Mesenchymal stem cell (in vitro differentiated cells and primary cell): Measurements from ENCODE around the gene SLC12A5. TPM values are rescaled to one million over a fixed set of nuclear protein-coding genes. Genes with fewer than 3 reads are reported as not detected.

Source experiments
- DNase-seq: peaks from one replicate; pipeline ENCODE4 v3.0.0-alpha.2; 2013
- H2AFZ ChIP-seq: one replicate; pipeline ENCODE4 v1.6.1; 2013; ENCODE audit warnings: low read depth, mild to moderate bottlenecking, control low read depth, inconsistent platforms, low read length, moderate library complexity
- H2AK5ac ChIP-seq: 2 replicates; pipeline ENCODE4 v1.6.1; 2013; ENCODE audit warnings: low read length, moderate library complexity, mild to moderate bottlenecking, inconsistent platforms; ENCODE audit not compliant: severe bottlenecking
- H2BK120ac ChIP-seq: one replicate; pipeline ENCODE4 v1.6.1; 2013; ENCODE audit warnings: low read depth, mild to moderate bottlenecking, inconsistent platforms, low read length, moderate library complexity
- H2BK12ac ChIP-seq, 2 experiments: one replicate each; pipeline ENCODE4 v1.6.1; 2013; ENCODE audit warnings: inconsistent platforms in 2 of 2, low read length in 2 of 2, mild to moderate bottlenecking in 2 of 2, moderate library complexity in 2 of 2, control low read depth in 1 of 2
- H2BK15ac ChIP-seq: one replicate; pipeline ENCODE4 v1.6.1; 2013; ENCODE audit warnings: mild to moderate bottlenecking, low read depth, inconsistent platforms; ENCODE audit not compliant: poor library complexity, severe bottlenecking
- H2BK5ac ChIP-seq: 2 replicates; pipeline ENCODE4 v1.6.1; 2013; ENCODE audit warnings: low read depth, mild to moderate bottlenecking, low read length, control low read depth, inconsistent platforms; ENCODE audit not compliant: poor library complexity, severe bottlenecking
- H3K14ac ChIP-seq, 2 experiments: one replicate each; pipeline ENCODE4 v1.6.1; 2013; ENCODE audit warnings: inconsistent platforms in 2 of 2, low read length in 2 of 2, control low read depth in 1 of 2, mild to moderate bottlenecking in 1 of 2, moderate library complexity in 1 of 2
- H3K18ac ChIP-seq, 2 experiments: one replicate each; pipeline ENCODE4 v1.6.1; 2013; ENCODE audit warnings: inconsistent platforms in 2 of 2, low read length in 2 of 2, control low read depth in 1 of 2, low read depth in 1 of 2, mild to moderate bottlenecking in 1 of 2
- H3K23ac ChIP-seq, 2 experiments: one replicate each; pipeline ENCODE4 v1.6.1; 2013; ENCODE audit warnings: inconsistent platforms in 2 of 2, low read length in 2 of 2, mild to moderate bottlenecking in 2 of 2, moderate library complexity in 2 of 2, control low read depth in 1 of 2
- H3K27ac ChIP-seq: 2 replicates; pipeline ENCODE4 v1.5.1; 2013; ENCODE audit warnings: mild to moderate bottlenecking, moderate library complexity, low read length, control low read depth, inconsistent platforms; ENCODE audit not compliant: poor library complexity, severe bottlenecking
- H3K27me3 ChIP-seq, 2 experiments: 2 replicates each; pipeline versions ENCODE4 v1.6.1 to v1.7.0; 2013; ENCODE audit warnings: low read length in 2 of 2, mild to moderate bottlenecking in 2 of 2, moderate library complexity in 2 of 2, control low read depth in 1 of 2, inconsistent platforms in 1 of 2; ENCODE audit not compliant: control insufficient read depth in 1 of 2, insufficient read depth in 1 of 2
- H3K36me3 ChIP-seq, 2 experiments: 2 replicates each; pipeline versions ENCODE4 v1.6.1 to v1.7.0; 2013; ENCODE audit warnings: low read length in 2 of 2, control low read depth in 1 of 2, inconsistent platforms in 1 of 2, low read depth in 1 of 2, mild to moderate bottlenecking in 1 of 2; ENCODE audit not compliant: insufficient read depth in 2 of 2, control insufficient read depth in 1 of 2
- H3K4ac ChIP-seq, 2 experiments: one replicate each; pipeline ENCODE4 v1.6.1; 2013; ENCODE audit warnings: inconsistent platforms in 2 of 2, low read length in 2 of 2, mild to moderate bottlenecking in 2 of 2, moderate library complexity in 2 of 2, control low read depth in 1 of 2, low read depth in 1 of 2
- H3K4me1 ChIP-seq: 2 replicates; pipeline ENCODE4 v1.6.1; 2013; ENCODE audit warnings: low read depth, low read length, control low read depth; ENCODE audit not compliant: control insufficient read depth, insufficient read depth
- H3K4me2 ChIP-seq: 2 replicates; pipeline ENCODE4 v1.6.1; 2013; ENCODE audit warnings: low read length, mild to moderate bottlenecking, inconsistent platforms; ENCODE audit not compliant: poor library complexity, severe bottlenecking
- H3K4me3 ChIP-seq, 2 experiments: 2 replicates each; pipeline versions ENCODE4 v1.5.1 to v1.7.0; 2013; ENCODE audit warnings: low read length in 2 of 2, mild to moderate bottlenecking in 2 of 2, control low read depth in 1 of 2, low read depth in 1 of 2; ENCODE audit not compliant: insufficient read depth in 1 of 2
- H3K79me1 ChIP-seq: replicated peaks from 2 replicates; pipeline ENCODE4 v1.6.1; 2013; ENCODE audit warnings: mild to moderate bottlenecking, control low read depth, low read length, inconsistent platforms; ENCODE audit not compliant: poor library complexity, severe bottlenecking
- H3K9ac ChIP-seq: 2 replicates; pipeline ENCODE4 v1.7.0; 2013; ENCODE audit warnings: mild to moderate bottlenecking, low read length, moderate library complexity
- H3K9me3 ChIP-seq: 2 replicates; pipeline ENCODE4 v1.7.0; 2013; ENCODE audit warnings: mild to moderate bottlenecking, low read length; ENCODE audit not compliant: control insufficient read depth
- H4K8ac ChIP-seq: one replicate; pipeline ENCODE4 v1.6.1; 2013; ENCODE audit warnings: inconsistent platforms, mild to moderate bottlenecking, low read length, moderate library complexity
- H4K91ac ChIP-seq: one replicate; pipeline ENCODE4 v1.6.1; 2013; ENCODE audit warnings: mild to moderate bottlenecking, low read length, inconsistent platforms
- WGBS: methylation state at CpG from one replicate; pipeline ENCODE4 v1.1.7; 2013; ENCODE audit warnings: mixed read lengths; 5-methylcytosine and 5-hydroxymethylcytosine counted together
- polyA plus RNA-seq, 2 experiments: library from polyadenylated mRNA; stranded (reverse); fragments of 200-250 nt; gene quantifications; one replicate each; pipeline ENCODE4 v1.2.3, GENCODE V29; 2013

SLC12A5 gene
- 8.0 TPM for polyA plus RNA-seq (2013, experiment 1 of 2)
- 8.4 TPM for polyA plus RNA-seq (2013, experiment 2 of 2)

DNA sequence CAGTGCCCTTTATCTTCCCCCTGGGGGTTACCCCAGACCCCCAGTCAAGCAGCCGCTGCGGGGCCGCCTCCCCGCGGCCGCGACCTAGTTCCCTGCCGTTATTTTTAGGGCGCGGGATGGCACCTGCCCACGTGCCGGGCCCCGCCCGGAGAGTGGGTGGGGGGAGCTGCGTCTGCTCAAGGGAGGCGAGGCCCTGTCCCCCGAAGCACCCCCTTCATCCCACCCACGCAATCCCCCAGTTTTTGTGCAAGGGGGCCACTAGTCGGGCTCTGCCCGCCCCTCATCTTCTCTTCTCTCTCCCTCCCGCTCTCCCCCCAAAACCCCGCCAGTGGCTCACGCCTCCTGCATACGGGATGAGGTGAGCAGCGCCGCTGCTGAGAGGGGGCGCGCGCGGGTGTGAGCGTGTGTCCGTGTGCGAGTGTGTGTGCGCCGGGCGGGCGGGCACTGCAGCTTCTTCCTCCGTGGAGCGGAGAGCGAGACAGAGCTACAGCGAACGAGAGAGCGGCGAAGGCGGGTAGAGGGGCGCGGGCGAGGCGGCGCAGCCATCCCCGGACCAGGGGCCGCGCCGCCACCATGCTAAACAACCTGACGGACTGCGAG is at the start of gene SLC12A5:
Gene SLC12A5, plus strand, starts transcription at position 444 of the 600 bp plus-strand sequence. Its CDS starts 130 bp downstream, at position 574.
- Histone ChIP-seq H3K23ac (no peak within 1 kb of the TSS), H3K79me1 (no peaks in the 10 kb centered on the region), H3K9me3 (no peaks in the 10 kb centered on the region), H2BK12ac (no peak within 1 kb of the TSS), H3K27me3 (peaks cover 94 to 98% of the 10 kb centered on the region in 2 experiments), H3K4me1 (peaks cover 10% of the 10 kb centered on the region), H4K8ac (no peak within 1 kb of the TSS), H3K18ac (no peak within 1 kb of the TSS), H3K14ac (no peak within 1 kb of the TSS), H2BK15ac (no peak within 1 kb of the TSS), H3K4me2 (no peak within 1 kb of the TSS), H2AFZ (no peak within 1 kb of the TSS), H3K4me3 (no peak within 1 kb of the TSS), H2BK5ac (no peak within 1 kb of the TSS), H3K27ac (no peak within 1 kb of the TSS), H2BK120ac (no peak within 1 kb of the TSS), H4K91ac (no peak within 1 kb of the TSS), H2AK5ac (no peak within 1 kb of the TSS), H3K4ac (no peak within 1 kb of the TSS), H3K9ac (no peak within 1 kb of the TSS), H3K36me3 (no peaks in the 10 kb centered on the region)
- 33% methylated on average over 51 of the region's 56 CpGs for WGBS
- DNase-seq: no peak

DNA sequence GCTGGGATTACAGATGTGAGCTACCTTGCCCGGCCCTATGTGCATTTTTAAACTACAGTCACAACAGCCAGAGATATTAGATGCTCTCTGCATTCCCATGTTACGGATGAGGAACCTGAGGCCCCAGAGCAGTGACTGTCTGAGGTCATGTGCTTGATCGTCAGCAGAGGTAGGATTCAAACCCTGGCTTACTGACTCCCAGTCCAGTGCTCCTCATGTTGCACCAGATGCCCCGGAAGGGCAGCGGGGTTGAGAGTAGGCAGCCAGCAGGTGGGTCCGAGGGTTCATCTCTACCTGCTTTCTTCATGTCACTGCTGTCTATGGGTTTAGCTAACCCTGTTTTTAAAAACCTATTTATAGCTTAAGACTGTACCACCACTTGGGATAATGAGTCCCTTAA is 47.8 kb upstream of the SLC12A5 start:
- Histone ChIP-seq H2AFZ (no peak overlapping the region), H3K9ac (no peak overlapping the region), H2BK15ac (no peak overlapping the region), H2AK5ac (no peak overlapping the region), H3K4me2 (no peak overlapping the region), H3K18ac (no peak overlapping the region), H3K4ac (no peak overlapping the region), H3K4me3 (no peak overlapping the region), H3K79me1 (no peaks in the 10 kb centered on the region), H3K23ac (no peak overlapping the region), H2BK120ac (no peak overlapping the region), H3K27me3 (peaks cover 0 to 7% of the 10 kb centered on the region in 2 experiments), H3K27ac (no peak overlapping the region), H3K9me3 (no peaks in the 10 kb centered on the region), H3K4me1 (peaks cover 2% of the 10 kb centered on the region), H3K14ac (no peak overlapping the region), H4K91ac (no peak overlapping the region), H4K8ac (no peak overlapping the region), H2BK5ac (no peak overlapping the region), H3K36me3 (no peaks in the 10 kb centered on the region), H2BK12ac (no peak overlapping the region)
- 92% methylated on average over 6 of the region's 6 CpGs for WGBS
- DNase-seq: no peak

DNA sequence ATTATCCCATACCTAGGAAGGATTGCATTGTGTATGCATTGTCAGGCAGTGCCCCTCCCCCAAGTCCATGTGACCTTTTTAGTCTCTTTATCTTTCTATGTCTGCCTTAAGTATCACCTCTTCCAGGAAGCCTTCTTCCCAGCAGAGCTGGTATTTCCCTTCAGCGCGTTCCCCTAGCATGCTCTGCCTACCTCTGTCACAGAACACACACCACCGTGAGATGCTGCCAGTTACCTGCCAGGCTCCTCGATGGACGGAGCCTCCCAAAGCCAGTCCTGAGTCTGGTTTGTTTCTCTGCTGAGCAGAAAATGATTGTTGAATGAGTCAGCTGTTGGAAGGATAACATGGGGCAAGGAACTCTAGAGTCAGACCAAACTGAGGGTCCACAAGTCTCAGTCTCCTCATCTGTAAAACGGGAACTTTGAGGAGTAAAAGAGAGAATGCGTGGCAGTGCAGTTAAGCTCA is 45.7 kb upstream of the SLC12A5 start:
- Histone ChIP-seq H2AK5ac (no peak overlapping the region), H4K8ac (no peak overlapping the region), H2BK12ac (no peak overlapping the region), H3K4ac (no peak overlapping the region), H2AFZ (no peak overlapping the region), H3K4me3 (no peak overlapping the region), H3K4me2 (no peak overlapping the region), H3K4me1 (peaks cover 2% of the 10 kb centered on the region), H4K91ac (no peak overlapping the region), H2BK5ac (no peak overlapping the region), H3K23ac (no peak overlapping the region), H3K18ac (no peak overlapping the region), H3K27me3 (peaks cover 0 to 13% of the 10 kb centered on the region in 2 experiments), H3K14ac (no peak overlapping the region), H2BK15ac (no peak overlapping the region), H3K27ac (no peak overlapping the region), H2BK120ac (no peak overlapping the region), H3K36me3 (no peaks in the 10 kb centered on the region), H3K9me3 (no peaks in the 10 kb centered on the region), H3K9ac (no peak overlapping the region), H3K79me1 (no peaks in the 10 kb centered on the region)
- no peak for DNase-seq
- WGBS: 67% methylated on average over 7 of the region's 7 CpGs

DNA sequence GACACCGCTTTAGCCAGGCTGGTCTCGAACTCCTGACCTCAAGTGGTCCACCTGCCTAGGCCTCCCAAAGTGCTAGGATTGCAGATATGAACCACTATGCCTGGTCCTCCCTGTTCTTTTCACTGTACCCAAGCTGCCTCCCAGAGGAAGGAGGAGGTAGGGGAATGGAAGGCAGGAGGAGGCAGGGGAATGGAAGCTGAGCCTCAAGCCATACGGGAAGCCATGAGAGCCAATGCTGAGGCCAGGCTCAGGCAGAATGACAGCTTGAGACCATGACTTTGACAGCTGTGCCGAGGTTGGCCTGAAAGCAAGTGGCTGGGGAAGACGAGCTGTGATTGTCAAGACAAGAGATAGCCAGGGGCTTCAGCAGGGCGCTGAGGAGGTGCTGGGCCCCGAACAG is 43.4 kb upstream of the SLC12A5 start:
- Histone ChIP-seq H3K4me1 (peaks cover 2% of the 10 kb centered on the region), H3K9ac (no peak overlapping the region), H3K4me2 (no peak overlapping the region), H3K4ac (no peak overlapping the region), H2BK12ac (no peak overlapping the region), H2BK15ac (no peak overlapping the region), H3K27ac (no peak overlapping the region), H2AK5ac (no peak overlapping the region), H2BK5ac (no peak overlapping the region), H4K91ac (no peak overlapping the region), H3K4me3 (no peak overlapping the region), H3K79me1 (no peaks in the 10 kb centered on the region), H3K36me3 (no peaks in the 10 kb centered on the region), H3K27me3 (peaks cover 0 to 32% of the 10 kb centered on the region in 2 experiments), H2AFZ (no peak overlapping the region), H3K18ac (no peak overlapping the region), H4K8ac (no peak overlapping the region), H2BK120ac (no peak overlapping the region), H3K14ac (no peak overlapping the region), H3K9me3 (no peaks in the 10 kb centered on the region), H3K23ac (no peak overlapping the region)
- DNase-seq: no peak
- 81% methylated on average over 7 of the region's 7 CpGs for WGBS
